HG02623 (cell line): ENCODE measurements around the gene EXOC2.
A peak's percentile ranks its signal among the peaks of the same experiment; 100 is the strongest.

Experiments
- ATAC-seq: cut with Tn5 transposase; IDR thresholded peaks from one replicate; pipeline ENCODE4 v1.9.1; 2021; ENCODE audit warnings: moderate library complexity; ENCODE audit not compliant: unreplicated experiment

The EXOC2 gene

GRCh38 chr6:503610-504362 is 189.2 kb downstream of the EXOC2 start:
- ATAC-seq = no peak

GRCh38 chr6:502761-503160 is 190.2 kb downstream of the EXOC2 start:
- ATAC-seq = no peak

GRCh38 chr6:501891-502601 is 190.9 kb downstream of the EXOC2 start:
- no peak for ATAC-seq

GRCh38 chr6:499617-500016 is 193.3 kb downstream of the EXOC2 start:
- ATAC-seq = peak; percentile 35

GRCh38 chr6:498795-499231 is 194.1 kb downstream of the EXOC2 start:
- ATAC-seq = no peak

- ATAC-seq = no peak
Observed at GRCh38 chr6:497258-497657, 195.7 kb downstream of the EXOC2 start.

GRCh38 chr6:496649-497048 is 196.3 kb downstream of the EXOC2 start:
- ATAC-seq = no peak

- no peak for ATAC-seq
Observed at GRCh38 chr6:494394-494793, 198.5 kb downstream of the EXOC2 start.

- no peak for ATAC-seq
Observed at GRCh38 chr6:493840-494239, 199.1 kb downstream of the EXOC2 start.

- ATAC-seq = no peak
Observed at GRCh38 chr6:492816-493414, 200.0 kb downstream of the EXOC2 start.

GRCh38 chr6:492178-492577 is 200.8 kb downstream of the EXOC2 start:
- no peak for ATAC-seq

- ATAC-seq = no peak
Observed at GRCh38 chr6:491233-491632, 201.7 kb downstream of the EXOC2 start.

- no peak for ATAC-seq
Observed at GRCh38 chr6:490251-491037, 202.5 kb downstream of the EXOC2 start.

GRCh38 chr6:489762-490161 is 203.2 kb downstream of the EXOC2 start:
- ATAC-seq = no peak

GRCh38 chr6:489001-489400 is 203.9 kb downstream of the EXOC2 start:
- no peak for ATAC-seq

GRCh38 chr6:487956-488355 is 205.0 kb downstream of the EXOC2 start:
- no peak for ATAC-seq

GRCh38 chr6:485655-486170 is 207.2 kb downstream of the EXOC2 start:
- no peak for ATAC-seq

- no peak for ATAC-seq
Observed at GRCh38 chr6:484746-485145, 208.2 kb downstream of the EXOC2 start.

GRCh38 chr6:484086-484745 is 208.7 kb downstream of the EXOC2 start:
- no peak for ATAC-seq

- ATAC-seq = no peak
Observed at GRCh38 chr6:475314-475713, 217.6 kb downstream of the EXOC2 start.
